GM12873 (cell line): ENCODE measurements around the gene SCGB1C1.
"Not testable (repeated sequence)": the region's sequence is repeated elsewhere in the genome, so short reads cannot be mapped to it uniquely, and the experiment has no call there.

ENCODE experiments used
- CTCF ChIP-seq: IDR thresholded peaks from 2 replicates; pipeline ENCODE4 v1.5.1; 2012; ENCODE audit warnings: low read depth, mild to moderate bottlenecking, moderate library complexity, low read length, control low read depth; ENCODE audit not compliant: insufficient read depth; ENCODE audit errors: missing control alignments

SCGB1C1 gene

GRCh38 chr11:192674-193128, at the start of gene SCGB1C1:
SCGB1C1 (plus strand) TSS chr11:193078; CDS start chr11:193100, 22 bp downstream.
- not testable (repeated sequence) for TF ChIP-seq CTCF

DNA sequence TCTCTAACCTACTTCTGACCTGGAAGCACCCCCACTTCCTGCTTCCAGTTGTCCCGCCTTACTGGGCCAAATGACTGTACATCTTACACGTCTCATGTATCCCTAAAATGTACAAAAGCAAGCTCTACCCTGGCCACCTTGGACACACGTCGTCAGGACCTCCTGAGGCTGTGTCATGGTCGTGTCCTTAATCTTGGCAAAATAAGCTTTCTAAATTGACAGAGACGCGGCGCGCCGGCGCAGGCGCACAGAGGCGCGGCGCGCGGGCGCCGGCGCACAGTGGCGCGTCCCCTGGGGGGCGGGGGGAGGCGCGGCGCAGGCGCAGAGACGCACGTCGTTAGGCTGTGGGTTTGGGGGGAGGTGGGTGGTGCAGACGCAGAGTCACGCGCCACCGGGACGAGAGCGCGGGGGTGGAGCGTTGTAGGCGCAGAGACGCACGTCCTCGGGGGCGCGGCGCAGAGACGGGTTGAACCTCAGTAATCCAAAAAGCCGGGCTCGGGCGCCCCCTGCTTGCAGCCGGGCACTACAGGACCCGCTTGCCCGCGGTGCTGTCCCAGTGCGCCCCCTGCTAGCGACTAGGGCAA, 3.6 kb upstream of the SCGB1C1 start:
- TF ChIP-seq CTCF: peak; percentile 25

GRCh38 chr11:191490-192478, 1.1 kb upstream of the SCGB1C1 start:
- peak; percentile 47 for TF ChIP-seq CTCF

DNA sequence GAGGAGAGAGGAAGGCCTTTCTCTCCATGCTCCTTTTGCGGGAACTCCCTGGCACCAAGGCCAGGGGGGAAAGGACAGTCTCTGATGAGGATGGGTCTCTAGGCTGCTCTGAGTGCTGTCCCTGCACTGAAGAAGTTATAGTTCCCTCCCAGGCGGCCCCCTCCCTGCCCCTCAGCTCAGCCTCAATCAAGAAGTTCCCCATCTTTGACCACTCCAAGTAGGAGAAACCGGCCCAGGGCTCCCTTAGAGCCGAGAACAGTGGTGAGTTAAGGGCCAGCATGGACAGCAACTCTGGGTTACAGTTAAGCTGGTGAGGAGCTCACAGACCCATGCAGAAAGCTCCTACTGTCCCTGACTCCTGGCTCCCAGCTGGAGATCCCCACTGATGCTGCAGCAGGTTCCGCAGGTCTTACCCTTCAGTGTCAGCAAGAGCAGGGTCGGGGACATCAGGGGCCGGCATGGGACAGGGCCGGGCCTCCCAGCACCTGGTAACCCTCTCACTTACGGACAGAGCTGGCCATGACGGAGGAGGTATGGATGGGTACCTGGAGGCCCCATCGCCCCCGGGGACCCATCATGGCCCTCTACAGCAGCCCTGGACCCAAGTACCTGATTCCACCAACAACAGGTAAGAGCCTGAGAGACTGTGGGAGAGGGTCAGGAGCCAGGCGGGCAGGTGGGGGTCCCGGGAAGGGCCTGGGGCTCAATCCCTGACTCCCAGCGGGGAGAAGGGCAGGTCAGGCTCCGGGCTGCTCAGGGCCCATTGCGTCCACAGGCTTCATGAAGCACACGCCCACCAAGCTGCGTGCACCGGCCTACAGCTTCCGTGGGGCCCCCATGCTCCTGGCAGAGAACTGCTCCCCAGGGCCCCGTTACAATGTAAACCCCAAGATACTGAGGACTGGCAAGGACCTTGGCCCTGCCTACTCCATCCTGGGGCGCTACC, 4.2 kb downstream of the SCGB1C1 start:
- TF ChIP-seq CTCF: no peak

GRCh38 chr11:197741-198235, 4.9 kb downstream of the SCGB1C1 start:
- no peak for TF ChIP-seq CTCF

GRCh38 chr11:198236-198806, 5.4 kb downstream of the SCGB1C1 start:
- TF ChIP-seq CTCF: no peak
